Suprapubic skin (tissue), 4 donors: ENCODE data around the gene THSD8. TPM values are rescaled to one million over a fixed set of nuclear protein-coding genes. Genes with fewer than 3 reads are reported as not detected.
A peak's percentile ranks its signal among the peaks of the same experiment; 100 is the strongest.

Experiments
- DNase-seq, 2 donors: peaks; one replicate each; pipeline ENCODE4 v3.0.0-alpha.2; 2019; ENCODE audit warnings: low spot score in 2 of 2
- H3K27ac ChIP-seq: fragments of 200-600 bp; sonication (generic); one replicate; pipeline ENCODE4 v1.5.1; 2019
- H3K27me3 ChIP-seq: fragments of 200-600 bp; sonication (generic); one replicate; pipeline ENCODE4 v1.5.1; 2019
- H3K36me3 ChIP-seq: fragments of 200-600 bp; sonication (generic); one replicate; pipeline ENCODE4 v1.5.1; 2019
- H3K4me1 ChIP-seq: fragments of 200-600 bp; sonication (generic); one replicate; pipeline ENCODE4 v1.5.1; 2019
- H3K4me3 ChIP-seq: fragments of 200-600 bp; sonication (generic); one replicate; pipeline ENCODE4 v1.5.1; 2019; ENCODE audit warnings: mild to moderate bottlenecking
- H3K9me3 ChIP-seq: fragments of 200-600 bp; sonication (generic); one replicate; pipeline ENCODE4 v1.5.1; 2019
- CTCF ChIP-seq, 2 donors: fragments of 200-600 bp in 1 of 2; fragments of 450-650 bp in 1 of 2; sonication (generic) in 1 of 2; IDR thresholded peaks; one replicate each; pipeline ENCODE4 v1.5.1; 2016 to 2019; ENCODE audit warnings: antibody characterized with exemption in 2 of 2, mild to moderate bottlenecking in 1 of 2, moderate library complexity in 1 of 2
- EP300 ChIP-seq: sonication (generic); formaldehyde crosslinking; IDR thresholded peaks from one replicate; pipeline ENCODE4 v1.6.1; 2017; ENCODE audit warnings: antibody characterized with exemption
- POLR2A ChIP-seq, 2 donors: fragments of 450-650 bp; IDR thresholded peaks; one replicate each; pipeline ENCODE4 v1.6.1; 2017; ENCODE audit warnings: antibody characterized with exemption in 2 of 2, mild to moderate bottlenecking in 2 of 2, moderate library complexity in 2 of 2
- POLR2AphosphoS5 ChIP-seq, 3 donors: sonication (generic); formaldehyde crosslinking; IDR thresholded peaks; one replicate each; pipeline ENCODE4 v1.6.1; 2017; ENCODE audit warnings: antibody characterized with exemption in 3 of 3
- WGBS: methylation state at CpG from one replicate; pipeline ENCODE4 v1.1.5; 2018; 5-methylcytosine and 5-hydroxymethylcytosine counted together
- total RNA-seq, 4 donors: library from RNA; depleted of rRNA; stranded (reverse); fragments of >200 nt; gene quantifications; one replicate each; pipeline ENCODE4 v1.1.0, GENCODE V29; 2016

Gene THSD8
- total RNA-seq, 4 donors from 2014 or later = 1.6 TPM; not detected in 3

GRCh38 chr19:12787458-12787857 lies 14.4 kb upstream of the THSD8 start:
- Histone ChIP-seq H3K4me1 (peaks cover 80% of the 10 kb centered on the region), H3K4me3 (no peak overlapping the region), H3K9me3 (no peaks in the 10 kb centered on the region), H3K27me3 (no peaks in the 10 kb centered on the region), H3K27ac (peak overlapping the region; percentile 97), H3K36me3 (no peaks in the 10 kb centered on the region)
- no peak for TF ChIP-seq POLR2AphosphoS5 (IDR thresholded peaks at IDR 0.05)
- TF ChIP-seq CTCF (IDR thresholded peaks at IDR 0.05) = no peak
- TF ChIP-seq EP300 = no peak
- TF ChIP-seq POLR2A (IDR thresholded peaks at IDR 0.05) = no peak
- DNase-seq = no peak
- 70% methylated on average over 10 of the region's 10 CpGs for WGBS

- DNase-seq = no peak
- Histone ChIP-seq H3K9me3 (no peaks in the 10 kb centered on the region), H3K27me3 (no peaks in the 10 kb centered on the region), H3K4me3 (peak overlapping the region; percentile 88), H3K36me3 (no peaks in the 10 kb centered on the region), H3K4me1 (peaks cover 73% of the 10 kb centered on the region), H3K27ac (peak overlapping the region; percentile 97)
- WGBS = 33% methylated on average over 4 of the region's 4 CpGs
- TF ChIP-seq CTCF (IDR thresholded peaks at IDR 0.05) (no peak), EP300 (no peak), POLR2AphosphoS5 (IDR thresholded peaks at IDR 0.05) (no peak), POLR2A (IDR thresholded peaks at IDR 0.05) (no peak)
Measured at GRCh38 chr19:12788042-12788681, 13.7 kb upstream of the THSD8 start.

GRCh38 chr19:12788682-12789097 lies 13.2 kb upstream of the THSD8 start:
- Histone ChIP-seq H3K27me3 (no peaks in the 10 kb centered on the region), H3K27ac (peak overlapping the region; percentile 97), H3K4me1 (peaks cover 69% of the 10 kb centered on the region), H3K36me3 (no peaks in the 10 kb centered on the region), H3K9me3 (no peaks in the 10 kb centered on the region), H3K4me3 (peak overlapping the region; percentile 88)
- TF ChIP-seq CTCF (IDR thresholded peaks at IDR 0.05) (no peak), POLR2A (IDR thresholded peaks at IDR 0.05) (peak in 1 of 2 donors; percentile 20)
- DNase-seq = peak in 1 of 2 donors; percentile 90
- 1% methylated on average over 11 of the region's 12 CpGs for WGBS

GRCh38 chr19:12789098-12789903 lies 12.6 kb upstream of the THSD8 start:
- Histone ChIP-seq H3K4me1 (peaks cover 69% of the 10 kb centered on the region), H3K27me3 (no peaks in the 10 kb centered on the region), H3K9me3 (no peaks in the 10 kb centered on the region), H3K27ac (peak overlapping the region; percentile 97), H3K36me3 (no peaks in the 10 kb centered on the region), H3K4me3 (peak overlapping the region; percentile 88)
- DNase-seq = peak in 1 of 2 donors; percentile 79
- no peak for TF ChIP-seq CTCF (IDR thresholded peaks at IDR 0.05)
- no peak for TF ChIP-seq EP300
- TF ChIP-seq POLR2AphosphoS5 (IDR thresholded peaks at IDR 0.05) = no peak
- TF ChIP-seq POLR2A (IDR thresholded peaks at IDR 0.05) = peak in 1 of 2 donors; percentile 16
- WGBS = 1% methylated on average over 7 of the region's 46 CpGs

- H3K4me3 ChIP-seq = peak overlapping the region; percentile 88
- TF ChIP-seq POLR2A (IDR thresholded peaks at IDR 0.05) = peak in 1 of 2 donors; percentile 75
- no peak for TF ChIP-seq EP300
- peak; percentile 60 to 97 (median 92) for TF ChIP-seq POLR2AphosphoS5 (IDR thresholded peaks at IDR 0.05)
- WGBS = under 1% methylated on average over 15 of the region's 56 CpGs
- H3K36me3 ChIP-seq = no peaks in the 10 kb centered on the region
- peak; percentile 97 to 98 for DNase-seq
- peaks cover 69% of the 10 kb centered on the region for H3K4me1 ChIP-seq
- peak overlapping the region; percentile 97 for H3K27ac ChIP-seq
- no peaks in the 10 kb centered on the region for H3K27me3 ChIP-seq
- no peaks in the 10 kb centered on the region for H3K9me3 ChIP-seq
Measured at GRCh38 chr19:12789904-12790619, 11.8 kb upstream of the THSD8 start.
